GM12874 (cell line): ENCODE data around the gene PNLIP.

Source experiments
- TF ChIP-seq, protein P1 (sequence below): IDR thresholded peaks from 2 replicates; pipeline ENCODE4 v1.5.1; 2011; ENCODE audit warnings: low read depth, mild to moderate bottlenecking, control low read depth, low read length, moderate library complexity; ENCODE audit not compliant: insufficient read depth

The PNLIP gene

DNA sequence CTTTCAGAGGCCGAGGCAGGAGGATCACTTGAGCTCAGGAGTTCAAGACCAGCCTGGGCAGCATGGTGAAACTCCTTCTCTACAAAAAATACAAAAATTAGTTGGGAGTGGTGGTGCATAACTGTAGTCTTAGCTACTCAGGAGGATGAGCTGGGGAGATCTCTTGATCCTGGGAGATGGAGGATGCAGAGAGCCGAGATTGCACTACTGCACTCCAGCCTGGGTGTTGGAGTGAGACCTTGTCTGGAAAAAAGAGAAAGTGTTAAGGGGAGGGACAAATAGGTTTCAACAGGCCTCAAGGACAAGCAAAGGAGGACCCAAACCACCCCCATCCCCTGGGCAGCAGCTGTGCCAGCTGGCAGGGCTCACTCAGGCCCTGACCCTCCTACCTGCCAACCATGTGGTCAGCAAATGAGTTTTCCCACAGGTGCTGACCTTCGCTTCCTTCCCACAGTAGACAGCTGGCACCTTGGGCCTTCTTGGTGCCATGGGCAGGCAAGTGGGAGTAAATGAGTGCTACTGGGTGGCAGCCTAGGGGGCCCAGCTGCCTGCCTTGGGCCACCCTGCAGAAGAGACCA, 69.6 kb downstream of the PNLIP start:
- TF ChIP-seq, protein P1, sequence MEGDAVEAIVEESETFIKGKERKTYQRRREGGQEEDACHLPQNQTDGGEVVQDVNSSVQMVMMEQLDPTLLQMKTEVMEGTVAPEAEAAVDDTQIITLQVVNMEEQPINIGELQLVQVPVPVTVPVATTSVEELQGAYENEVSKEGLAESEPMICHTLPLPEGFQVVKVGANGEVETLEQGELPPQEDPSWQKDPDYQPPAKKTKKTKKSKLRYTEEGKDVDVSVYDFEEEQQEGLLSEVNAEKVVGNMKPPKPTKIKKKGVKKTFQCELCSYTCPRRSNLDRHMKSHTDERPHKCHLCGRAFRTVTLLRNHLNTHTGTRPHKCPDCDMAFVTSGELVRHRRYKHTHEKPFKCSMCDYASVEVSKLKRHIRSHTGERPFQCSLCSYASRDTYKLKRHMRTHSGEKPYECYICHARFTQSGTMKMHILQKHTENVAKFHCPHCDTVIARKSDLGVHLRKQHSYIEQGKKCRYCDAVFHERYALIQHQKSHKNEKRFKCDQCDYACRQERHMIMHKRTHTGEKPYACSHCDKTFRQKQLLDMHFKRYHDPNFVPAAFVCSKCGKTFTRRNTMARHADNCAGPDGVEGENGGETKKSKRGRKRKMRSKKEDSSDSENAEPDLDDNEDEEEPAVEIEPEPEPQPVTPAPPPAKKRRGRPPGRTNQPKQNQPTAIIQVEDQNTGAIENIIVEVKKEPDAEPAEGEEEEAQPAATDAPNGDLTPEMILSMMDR = no peak
